PC-9 (cell line): ENCODE measurements around the gene RAMP1. TPM values are rescaled to one million over a fixed set of nuclear protein-coding genes. Genes with fewer than 3 reads are reported as not detected.

Experiments used
- BruUV-seq: library from RNA; stranded (reverse); fragments of 400-500 nt; replicated peaks from 2 replicates; lab custom pipeline; 2021; lab: Mats Ljungman, UMichigan
- CTCF ChIA-PET: fragments of 300-600 bp; sonication (Branson Sonifier 250); formaldehyde crosslinking; loops from one replicate; lab custom pipeline; 2022; ENCODE audit warnings: antibody characterized with exemption; lab: Charles Lee
- POLR2A ChIA-PET: fragments of 300-600 bp; sonication (Branson Sonifier 250); formaldehyde crosslinking; loops from one replicate; lab custom pipeline; 2022; ENCODE audit warnings: antibody characterized with exemption; ENCODE audit not compliant: unreplicated experiment; lab: Charles Lee
- DNase-seq, 2 experiments: peaks; one replicate each; pipeline versions ENCODE4 v3.0.0 to v3.0.0-alpha.2; 2015 to 2022; ENCODE audit warnings: mixed read lengths in 1 of 2
- H2AFZ ChIP-seq: fragments of 200-600 bp; sonication (generic); 2 replicates; pipeline ENCODE4 v1.8.1; 2017; ENCODE audit warnings: antibody characterized with exemption
- H3F3A ChIP-seq: fragments of 200-600 bp; sonication (generic); 2 replicates; pipeline ENCODE4 v1.8.1; 2017; ENCODE audit warnings: antibody characterized with exemption, mild to moderate bottlenecking, low read depth; ENCODE audit not compliant: insufficient read depth
- H3K27ac ChIP-seq: fragments of 200-600 bp; sonication (generic); 2 replicates; pipeline ENCODE4 v1.6.1; 2016; ENCODE audit warnings: mixed run types
- H3K27me3 ChIP-seq: fragments of 200-600 bp; sonication (generic); 2 replicates; pipeline ENCODE4 v1.6.1; 2016; ENCODE audit warnings: low read depth, mixed run types; ENCODE audit not compliant: insufficient read depth
- H3K36me3 ChIP-seq: fragments of 200-600 bp; sonication (generic); 2 replicates; pipeline ENCODE4 v1.6.1; 2016; ENCODE audit warnings: low read depth, mixed run types
- H3K4me1 ChIP-seq: fragments of 200-600 bp; sonication (generic); replicated peaks from 2 replicates; pipeline ENCODE4 v1.6.1; 2016; ENCODE audit warnings: mixed run types; ENCODE audit not compliant: insufficient read depth
- H3K4me2 ChIP-seq: fragments of 200-600 bp; sonication (generic); 2 replicates; pipeline ENCODE4 v1.6.1; 2017; ENCODE audit warnings: mixed run types
- H3K4me3 ChIP-seq: fragments of 200-600 bp; sonication (generic); 2 replicates; pipeline ENCODE4 v1.6.1; 2016; ENCODE audit warnings: mixed run types
- H3K79me2 ChIP-seq: fragments of 200-600 bp; sonication (generic); 2 replicates; pipeline ENCODE4 v1.6.1; 2017; ENCODE audit warnings: low read depth, mixed run types
- H3K9me2 ChIP-seq: fragments of 200-600 bp; sonication (generic); 2 replicates; pipeline ENCODE4 v1.8.1; 2017; ENCODE audit warnings: mild to moderate bottlenecking; ENCODE audit not compliant: insufficient read depth
- H3K9me3 ChIP-seq: fragments of 200-600 bp; sonication (generic); 2 replicates; pipeline ENCODE4 v1.8.1; 2016; ENCODE audit warnings: low read depth; ENCODE audit not compliant: insufficient read depth
- H4K20me1 ChIP-seq: fragments of 200-600 bp; sonication (generic); 2 replicates; pipeline ENCODE4 v1.8.1; 2017; ENCODE audit not compliant: insufficient read depth
- EZH2 ChIP-seq: fragments of 200-600 bp; sonication (generic); IDR thresholded peaks from 2 replicates; pipeline ENCODE4 v1.8.0; 2017; ENCODE audit warnings: antibody characterized with exemption, low read depth
- intact Hi-C: fragments of 100-400 bp; cut with micrococcal nuclease; formaldehyde crosslinking; loops from one replicate; pipeline ENCODE4 v1.10.0; 2022; ENCODE audit not compliant: unreplicated experiment
- total RNA-seq: library from RNA; stranded (reverse); gene quantifications from 2 replicates; pipeline ENCODE4 v1.2.3, GENCODE V29; 2021
- TF ChIP-seq, protein P1 (sequence below): fragments of 200-600 bp; sonication (generic); conservative IDR thresholded peaks from 2 replicates; pipeline ENCODE4 v1.6.1; 2017; ENCODE audit warnings: mixed run types, antibody characterized with exemption, mild to moderate bottlenecking, moderate library complexity

RAMP1 gene
- total RNA-seq, 1 experiment from 2014 or later, result 48.7 TPM

DNA sequence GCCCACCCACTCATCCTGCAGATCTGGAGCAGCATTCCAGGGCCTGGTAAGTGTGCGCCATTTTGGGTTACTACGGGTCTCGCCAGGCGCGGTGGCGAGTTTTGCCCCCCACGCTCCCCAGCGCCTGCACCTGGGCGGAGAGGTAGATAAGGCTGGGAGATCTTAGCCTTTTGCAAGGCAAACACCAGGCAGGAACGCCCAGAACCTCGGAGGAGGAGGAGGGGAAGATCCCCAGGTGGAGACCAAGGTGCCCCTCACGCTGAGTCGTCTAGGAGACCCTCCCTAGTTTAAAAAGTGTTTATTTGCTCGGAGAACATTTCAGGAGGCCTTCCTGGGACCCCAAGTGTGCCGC, 365 bp upstream of the RAMP1 start:
- no peaks in the 10 kb centered on the region for H3K9me2 ChIP-seq
- H3K27me3 ChIP-seq, result no peaks in the 10 kb centered on the region
- H3K4me1 ChIP-seq, result peaks cover 48% of the 10 kb centered on the region
- DNase-seq, result no peak
- CTCF ChIA-PET, result interaction anchor here (1.0 to 1.6 kb wide), 3 partner anchors 58 to 404 kb away, joined by 3 to 10 read pairs (median 7); no protein-coding TSS in a partner anchor
- H3K27ac ChIP-seq, result no peak overlapping the region
- POLR2A ChIA-PET, result no interaction called here
- no TSS peak for BruUV-seq
- H3K4me2 ChIP-seq, result peak overlapping the region; percentile 83
- peak overlapping the region; percentile 76; the same call in 1 of the 2 replicates for H2AFZ ChIP-seq
- no peaks in the 10 kb centered on the region for H3K36me3 ChIP-seq
- TF ChIP-seq EZH2, result no peak
- TF ChIP-seq, protein P1, sequence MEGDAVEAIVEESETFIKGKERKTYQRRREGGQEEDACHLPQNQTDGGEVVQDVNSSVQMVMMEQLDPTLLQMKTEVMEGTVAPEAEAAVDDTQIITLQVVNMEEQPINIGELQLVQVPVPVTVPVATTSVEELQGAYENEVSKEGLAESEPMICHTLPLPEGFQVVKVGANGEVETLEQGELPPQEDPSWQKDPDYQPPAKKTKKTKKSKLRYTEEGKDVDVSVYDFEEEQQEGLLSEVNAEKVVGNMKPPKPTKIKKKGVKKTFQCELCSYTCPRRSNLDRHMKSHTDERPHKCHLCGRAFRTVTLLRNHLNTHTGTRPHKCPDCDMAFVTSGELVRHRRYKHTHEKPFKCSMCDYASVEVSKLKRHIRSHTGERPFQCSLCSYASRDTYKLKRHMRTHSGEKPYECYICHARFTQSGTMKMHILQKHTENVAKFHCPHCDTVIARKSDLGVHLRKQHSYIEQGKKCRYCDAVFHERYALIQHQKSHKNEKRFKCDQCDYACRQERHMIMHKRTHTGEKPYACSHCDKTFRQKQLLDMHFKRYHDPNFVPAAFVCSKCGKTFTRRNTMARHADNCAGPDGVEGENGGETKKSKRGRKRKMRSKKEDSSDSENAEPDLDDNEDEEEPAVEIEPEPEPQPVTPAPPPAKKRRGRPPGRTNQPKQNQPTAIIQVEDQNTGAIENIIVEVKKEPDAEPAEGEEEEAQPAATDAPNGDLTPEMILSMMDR, result no peak
- intact Hi-C loops, result loop anchor here (2.0 to 5.0 kb wide), 2 partner anchors 202 to 383 kb away; partner anchors contain the start of genes HES6 and SCLY
- H3F3A ChIP-seq, result peaks cover 27% of the 10 kb centered on the region
- H3K4me3 ChIP-seq, result peak overlapping the region; percentile 64
- no peaks in the 10 kb centered on the region for H3K9me3 ChIP-seq
- no peaks in the 10 kb centered on the region for H4K20me1 ChIP-seq
- H3K79me2 ChIP-seq, result peaks cover 45% of the 10 kb centered on the region

DNA sequence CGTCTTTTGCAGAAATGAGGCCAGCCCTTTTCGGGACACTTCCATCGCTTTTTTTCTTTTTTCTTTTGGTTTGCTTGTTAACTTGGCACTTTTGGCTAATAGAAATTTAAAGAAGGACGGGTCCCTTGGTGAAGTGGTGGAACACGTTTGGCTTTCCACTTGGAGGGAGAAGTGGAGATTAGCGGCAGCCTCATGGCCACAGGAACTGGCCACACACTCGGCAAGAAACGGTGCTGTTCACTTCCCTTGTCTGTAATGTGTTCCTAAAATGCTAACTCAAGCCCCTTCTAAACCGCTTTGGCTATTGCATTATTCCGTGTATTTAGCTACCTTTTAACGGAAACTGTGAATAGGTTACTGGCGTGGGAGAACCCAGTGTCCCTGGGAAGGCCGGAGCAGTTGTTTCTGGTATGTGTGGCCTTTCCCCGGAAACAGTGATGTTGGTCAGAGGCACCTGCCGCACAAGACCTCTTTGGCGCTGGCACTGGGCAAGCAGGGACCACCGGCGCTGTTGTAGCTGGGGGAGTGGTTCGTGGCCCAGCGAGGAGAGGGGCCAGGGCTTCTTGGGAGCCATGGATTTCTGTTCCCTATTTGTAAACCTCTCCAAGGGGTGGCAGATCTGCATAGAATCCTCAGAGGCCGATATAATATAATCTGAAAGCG, 981 bp downstream of the RAMP1 start:
- Histone ChIP-seq H3K27me3 (no peaks in the 10 kb centered on the region), H3K9me3 (no peaks in the 10 kb centered on the region), H3K27ac (peak overlapping the region; percentile 62), H3F3A (peaks cover 39% of the 10 kb centered on the region), H3K79me2 (peaks cover 51% of the 10 kb centered on the region), H4K20me1 (no peaks in the 10 kb centered on the region), H3K4me2 (peak overlapping the region; percentile 83), H3K4me1 (peaks cover 62% of the 10 kb centered on the region), H3K9me2 (no peaks in the 10 kb centered on the region), H3K4me3 (peak overlapping the region; percentile 64), H2AFZ (peak overlapping the region; percentile 79), H3K36me3 (no peaks in the 10 kb centered on the region)
- BruUV-seq, result TSS peak; percentile 52
- DNase-seq, result no peak
- no peak for TF ChIP-seq EZH2
- TF ChIP-seq, protein P1, result no peak
- ChIA-PET POLR2A (interaction anchor here (0.6 kb wide), 1 partner anchor 152 kb away, joined by 4 read pairs; no protein-coding TSS in a partner anchor), CTCF (no interaction called here)
- intact Hi-C loops, result loop anchor here (10.0 kb wide), 2 partner anchors 166 to 266 kb away; partner anchors contain the start of gene RAB17

DNA sequence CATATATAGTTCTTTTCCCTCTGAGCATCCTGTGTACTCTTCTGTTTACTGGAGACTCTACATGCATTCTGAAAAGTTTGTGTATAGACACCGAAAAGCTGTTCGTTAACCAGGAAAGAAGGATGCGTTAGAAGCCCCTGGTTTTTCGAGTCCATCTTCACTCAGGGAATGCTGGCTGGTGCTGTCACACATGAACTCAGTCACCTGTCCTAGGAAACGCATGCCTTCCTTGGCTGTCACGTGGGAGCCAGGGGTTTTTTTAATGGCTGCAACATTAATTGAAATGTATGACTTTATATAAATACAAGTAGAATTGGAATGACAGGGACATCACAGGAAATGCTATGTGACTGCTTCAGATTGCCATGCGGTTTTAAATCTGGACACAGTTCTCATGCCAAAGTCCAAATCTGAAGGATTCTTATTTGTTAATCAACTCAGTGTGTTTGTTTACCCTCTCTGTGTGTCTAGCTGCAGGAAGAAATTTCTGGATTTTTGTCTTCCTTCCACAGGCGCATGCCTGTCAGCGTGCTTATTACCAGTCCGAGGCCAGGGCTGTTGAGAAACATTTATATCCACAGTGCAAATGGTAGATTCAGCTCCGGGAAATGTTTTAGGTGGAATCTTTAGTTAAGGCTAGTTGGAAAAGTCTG, 2.6 kb downstream of the RAMP1 start:
- Histone ChIP-seq H4K20me1 (no peaks in the 10 kb centered on the region), H3K79me2 (peaks cover 58% of the 10 kb centered on the region), H3K4me2 (peak overlapping the region; percentile 83), H3K9me3 (no peaks in the 10 kb centered on the region), H3K27me3 (no peaks in the 10 kb centered on the region), H3K4me1 (peaks cover 78% of the 10 kb centered on the region), H3K27ac (peak overlapping the region; percentile 62), H3K4me3 (no peak overlapping the region), H3F3A (peaks cover 55% of the 10 kb centered on the region), H3K36me3 (no peaks in the 10 kb centered on the region), H2AFZ (no peak overlapping the region), H3K9me2 (no peaks in the 10 kb centered on the region)
- TF ChIP-seq EZH2, result no peak
- TF ChIP-seq, protein P1, result no peak
- ChIA-PET CTCF (no interaction called here), POLR2A (interaction anchor here (0.6 kb wide), 1 partner anchor 109 kb away, joined by 3 read pairs; no protein-coding TSS in a partner anchor)
- intact Hi-C loops, result loop anchor here (10.0 kb wide), 2 partner anchors 167 to 267 kb away; partner anchors contain the start of gene RAB17
- no TSS peak for BruUV-seq
- DNase-seq, result no peak
